Measurements from ENCODE around the gene CNPY1. TPM values are rescaled to one million over a fixed set of nuclear protein-coding genes. Genes with fewer than 3 reads are reported as not detected.

CNPY1 gene
- total RNA-seq, 4 donors from 2014 or later = not detected

DNA sequence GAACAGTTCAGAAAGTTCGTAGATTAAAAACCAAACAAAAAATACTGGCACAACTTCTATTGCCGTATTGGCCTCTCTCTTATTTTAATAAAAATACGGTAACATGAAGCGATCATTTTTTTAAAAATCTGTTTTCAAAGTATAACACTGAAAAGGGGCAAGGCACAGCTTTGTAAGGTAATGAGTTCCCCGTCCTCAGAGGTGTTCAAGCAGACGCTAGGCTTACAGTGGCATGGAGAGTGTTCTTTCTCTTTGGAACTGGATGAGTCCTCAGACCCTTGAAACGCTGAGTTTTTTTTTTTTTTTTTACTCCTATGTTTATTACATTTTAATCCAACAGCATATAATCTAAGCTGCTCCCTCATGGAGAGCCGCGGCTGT, 80.6 kb downstream of the CNPY1 start:
- no peak for TF ChIP-seq EP300 (IDR thresholded peaks at IDR 0.05)
- TF ChIP-seq POLR2AphosphoS5 (IDR thresholded peaks at IDR 0.05) = no peak
- TF ChIP-seq, protein P1, sequence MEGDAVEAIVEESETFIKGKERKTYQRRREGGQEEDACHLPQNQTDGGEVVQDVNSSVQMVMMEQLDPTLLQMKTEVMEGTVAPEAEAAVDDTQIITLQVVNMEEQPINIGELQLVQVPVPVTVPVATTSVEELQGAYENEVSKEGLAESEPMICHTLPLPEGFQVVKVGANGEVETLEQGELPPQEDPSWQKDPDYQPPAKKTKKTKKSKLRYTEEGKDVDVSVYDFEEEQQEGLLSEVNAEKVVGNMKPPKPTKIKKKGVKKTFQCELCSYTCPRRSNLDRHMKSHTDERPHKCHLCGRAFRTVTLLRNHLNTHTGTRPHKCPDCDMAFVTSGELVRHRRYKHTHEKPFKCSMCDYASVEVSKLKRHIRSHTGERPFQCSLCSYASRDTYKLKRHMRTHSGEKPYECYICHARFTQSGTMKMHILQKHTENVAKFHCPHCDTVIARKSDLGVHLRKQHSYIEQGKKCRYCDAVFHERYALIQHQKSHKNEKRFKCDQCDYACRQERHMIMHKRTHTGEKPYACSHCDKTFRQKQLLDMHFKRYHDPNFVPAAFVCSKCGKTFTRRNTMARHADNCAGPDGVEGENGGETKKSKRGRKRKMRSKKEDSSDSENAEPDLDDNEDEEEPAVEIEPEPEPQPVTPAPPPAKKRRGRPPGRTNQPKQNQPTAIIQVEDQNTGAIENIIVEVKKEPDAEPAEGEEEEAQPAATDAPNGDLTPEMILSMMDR (IDR thresholded peaks at IDR 0.05) = no peak
- TF ChIP-seq POLR2A (IDR thresholded peaks at IDR 0.05) = no peak
- H3K36me3 ChIP-seq = no peaks in the 10 kb centered on the region
- WGBS, 2 donors (ENCODE audit: low coverage in 1 of 2) = 13 to 17% methylated on average over 7 to 9 of the region's 9 CpGs
- H3K4me3 ChIP-seq = no peak overlapping the region
- no peaks in the 10 kb centered on the region for H3K9me3 ChIP-seq
- H3K4me1 ChIP-seq = peaks cover 0 to 38% (median 20%) of the 10 kb centered on the region in 3 donors
- ATAC-seq = no peak
- peaks cover 100% of the 10 kb centered on the region for H3K27me3 ChIP-seq
- no peak overlapping the region for H3K27ac ChIP-seq

GRCh38 chr7:155464948-155465739, 81.2 kb downstream of the CNPY1 start:
- peaks cover 0 to 38% (median 20%) of the 10 kb centered on the region in 3 donors for H3K4me1 ChIP-seq
- no peak for ATAC-seq
- H3K36me3 ChIP-seq = no peaks in the 10 kb centered on the region
- H3K4me3 ChIP-seq = no peak overlapping the region
- no peak for TF ChIP-seq POLR2A (IDR thresholded peaks at IDR 0.05)
- TF ChIP-seq, protein P1 (IDR thresholded peaks at IDR 0.05) = no peak
- H3K27me3 ChIP-seq = peaks cover 100% of the 10 kb centered on the region
- 4 to 9% methylated on average over 11 to 21 of the region's 33 CpGs for WGBS, 2 donors (ENCODE audit: low coverage in 1 of 2)
- H3K27ac ChIP-seq = no peak overlapping the region
- no peaks in the 10 kb centered on the region for H3K9me3 ChIP-seq

- Histone ChIP-seq H3K4me1 (peaks cover 0 to 48% (median 20%) of the 10 kb centered on the region in 3 donors), H3K9me3 (no peaks in the 10 kb centered on the region), H3K27ac (no peak overlapping the region), H3K27me3 (peaks cover 100% of the 10 kb centered on the region), H3K36me3 (no peaks in the 10 kb centered on the region), H3K4me3 (no peak overlapping the region)
- WGBS, 2 donors (ENCODE audit: low coverage in 1 of 2) = 11 to 21% methylated on average over 6 of the region's 6 CpGs
- ATAC-seq = no peak
- TF ChIP-seq, protein P1 (IDR thresholded peaks at IDR 0.05) = no peak
- TF ChIP-seq EP300 (IDR thresholded peaks at IDR 0.05) (no peak), POLR2A (IDR thresholded peaks at IDR 0.05) (no peak), POLR2AphosphoS5 (IDR thresholded peaks at IDR 0.05) (no peak)
Observed at GRCh38 chr7:155464183-155464582, 82.2 kb downstream of the CNPY1 start.

GRCh38 chr7:155463114-155463811, 83.1 kb downstream of the CNPY1 start:
- Histone ChIP-seq H3K4me1 (peaks cover 0 to 51% (median 26%) of the 10 kb centered on the region in 3 donors), H3K27ac (no peak overlapping the region), H3K36me3 (no peaks in the 10 kb centered on the region), H3K27me3 (peaks cover 100% of the 10 kb centered on the region), H3K9me3 (no peaks in the 10 kb centered on the region), H3K4me3 (no peak overlapping the region)
- ATAC-seq = no peak
- TF ChIP-seq EP300 (IDR thresholded peaks at IDR 0.05) (no peak), POLR2A (IDR thresholded peaks at IDR 0.05) (no peak), POLR2AphosphoS5 (IDR thresholded peaks at IDR 0.05) (no peak)
- TF ChIP-seq, protein P1 (IDR thresholded peaks at IDR 0.05) = no peak
- WGBS, 2 donors (ENCODE audit: low coverage in 1 of 2) = 3 to 11% methylated on average over 4 to 10 of the region's 15 CpGs
